Measurements from ENCODE around the gene HDAC4.

DNA sequence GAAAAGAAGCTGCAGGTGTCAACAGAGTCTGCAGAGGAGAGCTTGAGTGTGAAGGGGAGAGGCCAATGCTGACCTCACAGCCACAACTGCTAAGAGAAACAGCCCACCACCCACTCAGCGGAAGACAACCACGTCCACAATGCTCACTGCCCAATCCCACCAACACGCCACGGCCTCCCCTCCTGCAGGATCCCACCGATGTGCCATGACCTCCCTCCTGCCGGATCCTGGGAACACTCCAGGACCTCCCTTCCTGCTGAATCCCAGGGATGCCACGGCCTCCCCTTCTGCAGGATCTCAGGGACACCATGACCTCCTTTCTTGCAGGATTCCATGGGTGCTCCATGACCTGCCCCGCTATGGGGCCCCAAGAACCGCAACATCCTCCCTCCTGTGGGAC, 285.2 kb downstream of the HDAC4 start:
- TF ChIP-seq, protein P1, sequence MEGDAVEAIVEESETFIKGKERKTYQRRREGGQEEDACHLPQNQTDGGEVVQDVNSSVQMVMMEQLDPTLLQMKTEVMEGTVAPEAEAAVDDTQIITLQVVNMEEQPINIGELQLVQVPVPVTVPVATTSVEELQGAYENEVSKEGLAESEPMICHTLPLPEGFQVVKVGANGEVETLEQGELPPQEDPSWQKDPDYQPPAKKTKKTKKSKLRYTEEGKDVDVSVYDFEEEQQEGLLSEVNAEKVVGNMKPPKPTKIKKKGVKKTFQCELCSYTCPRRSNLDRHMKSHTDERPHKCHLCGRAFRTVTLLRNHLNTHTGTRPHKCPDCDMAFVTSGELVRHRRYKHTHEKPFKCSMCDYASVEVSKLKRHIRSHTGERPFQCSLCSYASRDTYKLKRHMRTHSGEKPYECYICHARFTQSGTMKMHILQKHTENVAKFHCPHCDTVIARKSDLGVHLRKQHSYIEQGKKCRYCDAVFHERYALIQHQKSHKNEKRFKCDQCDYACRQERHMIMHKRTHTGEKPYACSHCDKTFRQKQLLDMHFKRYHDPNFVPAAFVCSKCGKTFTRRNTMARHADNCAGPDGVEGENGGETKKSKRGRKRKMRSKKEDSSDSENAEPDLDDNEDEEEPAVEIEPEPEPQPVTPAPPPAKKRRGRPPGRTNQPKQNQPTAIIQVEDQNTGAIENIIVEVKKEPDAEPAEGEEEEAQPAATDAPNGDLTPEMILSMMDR (IDR thresholded peaks at IDR 0.05 in 2 of 3, conservative IDR thresholded peaks at IDR 0.05 in 1 of 3; ENCODE audit: borderline replicate concordance in 1 of 3, insufficient read depth in 1 of 3, low read depth in 2 of 3, low read length in 2 of 3), result no peak
- TF ChIP-seq RAD21 (IDR thresholded peaks at IDR 0.05; ENCODE audit: low read depth), result no peak
- TF ChIP-seq SIN3A (IDR thresholded peaks at IDR 0.05; ENCODE audit: low read depth), result no peak
- TF ChIP-seq POLR2A (IDR thresholded peaks at IDR 0.05; ENCODE audit: borderline replicate concordance, extremely low read depth, insufficient read depth, insufficient read length), result no peak
- TF ChIP-seq EZH2phosphoT487 (IDR thresholded peaks at IDR 0.05; ENCODE audit: borderline replicate concordance), result no peak
- TF ChIP-seq, protein P2, sequence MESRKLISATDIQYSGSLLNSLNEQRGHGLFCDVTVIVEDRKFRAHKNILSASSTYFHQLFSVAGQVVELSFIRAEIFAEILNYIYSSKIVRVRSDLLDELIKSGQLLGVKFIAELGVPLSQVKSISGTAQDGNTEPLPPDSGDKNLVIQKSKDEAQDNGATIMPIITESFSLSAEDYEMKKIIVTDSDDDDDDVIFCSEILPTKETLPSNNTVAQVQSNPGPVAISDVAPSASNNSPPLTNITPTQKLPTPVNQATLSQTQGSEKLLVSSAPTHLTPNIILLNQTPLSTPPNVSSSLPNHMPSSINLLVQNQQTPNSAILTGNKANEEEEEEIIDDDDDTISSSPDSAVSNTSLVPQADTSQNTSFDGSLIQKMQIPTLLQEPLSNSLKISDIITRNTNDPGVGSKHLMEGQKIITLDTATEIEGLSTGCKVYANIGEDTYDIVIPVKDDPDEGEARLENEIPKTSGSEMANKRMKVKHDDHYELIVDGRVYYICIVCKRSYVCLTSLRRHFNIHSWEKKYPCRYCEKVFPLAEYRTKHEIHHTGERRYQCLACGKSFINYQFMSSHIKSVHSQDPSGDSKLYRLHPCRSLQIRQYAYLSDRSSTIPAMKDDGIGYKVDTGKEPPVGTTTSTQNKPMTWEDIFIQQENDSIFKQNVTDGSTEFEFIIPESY (IDR thresholded peaks at IDR 0.05; ENCODE audit: extremely low read depth, insufficient replicate concordance, low read length), result no peak
- TF ChIP-seq, protein P3, sequence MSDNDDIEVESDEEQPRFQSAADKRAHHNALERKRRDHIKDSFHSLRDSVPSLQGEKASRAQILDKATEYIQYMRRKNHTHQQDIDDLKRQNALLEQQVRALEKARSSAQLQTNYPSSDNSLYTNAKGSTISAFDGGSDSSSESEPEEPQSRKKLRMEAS (IDR thresholded peaks at IDR 0.05), result no peak
- no peak for TF ChIP-seq CBX3 (IDR thresholded peaks at IDR 0.05; ENCODE audit: low read depth)
